Panc1 (cell line): Measurements from ENCODE around the gene PAAF1.

Source experiments
- CTCF ChIP-seq: fragments of 450-650 bp; IDR thresholded peaks from 2 replicates; pipeline ENCODE4 v1.5.1; 2017; ENCODE audit warnings: mild to moderate bottlenecking
- POLR2AphosphoS5 ChIP-seq: IDR thresholded peaks from 2 replicates; pipeline ENCODE4 v1.6.1; 2012; ENCODE audit warnings: mild to moderate bottlenecking, low read depth, low read length, moderate library complexity

- TF ChIP-seq CTCF (no peak), POLR2AphosphoS5 (peak; percentile 52; the same call in 1 of the 2 replicates)
These were observed 95.4 kb downstream of the PAAF1 start for GRCh38 chr11:73972187-73972586.
